Prostate gland (tissue), 2 donors: Measurements from ENCODE around the gene SRP72.

Source experiments
- POLR2A ChIP-seq: fragments of 450-650 bp; IDR thresholded peaks from one replicate; pipeline ENCODE4 v1.6.1; 2016; ENCODE audit warnings: antibody characterized with exemption, mild to moderate bottlenecking
- POLR2AphosphoS5 ChIP-seq: sonication (generic); formaldehyde crosslinking; IDR thresholded peaks from one replicate; pipeline ENCODE4 v1.6.1; 2017; ENCODE audit warnings: antibody characterized with exemption
- TF ChIP-seq, protein P1 (sequence below), 4 experiments: fragments of 200-600 bp in 2 of 4; fragments of 450-650 bp in 2 of 4; sonication (generic) in 2 of 4; IDR thresholded peaks; 1 replicate in 3 of 4; 2 replicates in 1 of 4; pipeline ENCODE4 v1.5.1; 2016 to 2019; ENCODE audit warnings: antibody characterized with exemption in 4 of 4, mild to moderate bottlenecking in 2 of 4, moderate library complexity in 2 of 4

DNA sequence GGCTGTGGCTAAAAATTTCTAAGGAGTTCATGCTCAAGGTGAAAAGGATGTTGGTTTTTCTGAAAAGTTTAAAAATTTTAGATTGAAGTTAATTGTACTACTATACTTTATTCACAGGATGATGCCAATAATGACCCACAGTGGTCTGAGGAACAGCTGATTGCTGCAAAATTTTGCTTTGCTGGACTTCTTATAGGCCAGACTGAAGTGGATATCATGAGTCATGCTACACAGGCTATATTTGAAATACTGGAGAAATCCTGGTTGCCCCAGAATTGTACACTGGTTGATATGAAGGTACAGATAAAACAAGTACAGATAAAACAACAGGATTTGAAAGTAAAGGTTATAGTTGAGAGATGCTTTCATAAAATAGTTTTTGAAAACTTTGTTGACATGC, 19.1 kb upstream of the SRP72 start:
- TF ChIP-seq, protein P1, sequence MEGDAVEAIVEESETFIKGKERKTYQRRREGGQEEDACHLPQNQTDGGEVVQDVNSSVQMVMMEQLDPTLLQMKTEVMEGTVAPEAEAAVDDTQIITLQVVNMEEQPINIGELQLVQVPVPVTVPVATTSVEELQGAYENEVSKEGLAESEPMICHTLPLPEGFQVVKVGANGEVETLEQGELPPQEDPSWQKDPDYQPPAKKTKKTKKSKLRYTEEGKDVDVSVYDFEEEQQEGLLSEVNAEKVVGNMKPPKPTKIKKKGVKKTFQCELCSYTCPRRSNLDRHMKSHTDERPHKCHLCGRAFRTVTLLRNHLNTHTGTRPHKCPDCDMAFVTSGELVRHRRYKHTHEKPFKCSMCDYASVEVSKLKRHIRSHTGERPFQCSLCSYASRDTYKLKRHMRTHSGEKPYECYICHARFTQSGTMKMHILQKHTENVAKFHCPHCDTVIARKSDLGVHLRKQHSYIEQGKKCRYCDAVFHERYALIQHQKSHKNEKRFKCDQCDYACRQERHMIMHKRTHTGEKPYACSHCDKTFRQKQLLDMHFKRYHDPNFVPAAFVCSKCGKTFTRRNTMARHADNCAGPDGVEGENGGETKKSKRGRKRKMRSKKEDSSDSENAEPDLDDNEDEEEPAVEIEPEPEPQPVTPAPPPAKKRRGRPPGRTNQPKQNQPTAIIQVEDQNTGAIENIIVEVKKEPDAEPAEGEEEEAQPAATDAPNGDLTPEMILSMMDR (IDR thresholded peaks at IDR 0.05) = no peak
- no peak for TF ChIP-seq POLR2AphosphoS5
- TF ChIP-seq POLR2A = no peak
